ENCODE measurements around the gene NARS2.
A peak's percentile ranks its signal among the peaks of the same experiment; 100 is the strongest.
"Not testable (repeated sequence)": the region's sequence is repeated elsewhere in the genome, so short reads cannot be mapped to it uniquely, and the experiment has no call there.

Gene NARS2

GRCh38 chr11:78574386-78575381 lies at the start of gene NARS2:
TSS of gene NARS2 (minus strand) at chr11:78574864. CDS start at chr11:78574488, 376 bp downstream.
- peak; percentile 93 for DNase-seq

- DNase-seq = no peak
These were observed 48.0 kb upstream of the NARS2 start for GRCh38 chr11:78622666-78623065.

GRCh38 chr11:78620159-78620558 lies 45.5 kb upstream of the NARS2 start:
- DNase-seq = no peak

- no peak for DNase-seq
These were observed 41.1 kb upstream of the NARS2 start for GRCh38 chr11:78615724-78616123.

GRCh38 chr11:78613378-78613813 lies 38.7 kb upstream of the NARS2 start:
- no peak for DNase-seq

GRCh38 chr11:78612721-78613377 lies 38.2 kb upstream of the NARS2 start:
- DNase-seq = no peak

GRCh38 chr11:78609321-78609720 lies 34.7 kb upstream of the NARS2 start:
- not testable (repeated sequence) for DNase-seq

GRCh38 chr11:78607696-78608095 lies 33.0 kb upstream of the NARS2 start:
- DNase-seq = no peak

GRCh38 chr11:78606667-78607066 lies 32.0 kb upstream of the NARS2 start:
- DNase-seq = no peak

GRCh38 chr11:78605296-78605695 lies 30.6 kb upstream of the NARS2 start:
- no peak for DNase-seq

- no peak for DNase-seq
These were observed 29.1 kb upstream of the NARS2 start for GRCh38 chr11:78603792-78604191.

GRCh38 chr11:78602771-78603170 lies 28.1 kb upstream of the NARS2 start:
- DNase-seq = not testable (repeated sequence)

GRCh38 chr11:78601066-78601465 lies 26.4 kb upstream of the NARS2 start:
- DNase-seq = not testable (repeated sequence)

- DNase-seq = not testable (repeated sequence)
These were observed 22.9 kb upstream of the NARS2 start for GRCh38 chr11:78597579-78597978.

- DNase-seq = no peak
These were observed 20.9 kb upstream of the NARS2 start for GRCh38 chr11:78595436-78596130.

- DNase-seq = no peak
These were observed 20.1 kb upstream of the NARS2 start for GRCh38 chr11:78594814-78595213.

- DNase-seq = no peak
These were observed 13.9 kb upstream of the NARS2 start for GRCh38 chr11:78588517-78588916.

- DNase-seq = no peak
These were observed 12.8 kb upstream of the NARS2 start for GRCh38 chr11:78587446-78587845.

GRCh38 chr11:78586452-78587046 lies 11.9 kb upstream of the NARS2 start:
- no peak for DNase-seq

- DNase-seq = no peak
These were observed 9.2 kb upstream of the NARS2 start for GRCh38 chr11:78583889-78584288.

- DNase-seq = no peak
These were observed 2.8 kb upstream of the NARS2 start for GRCh38 chr11:78577495-78577894.

GRCh38 chr11:78576549-78577097 lies 2.0 kb upstream of the NARS2 start:
- DNase-seq = peak; percentile 71

- DNase-seq = no peak
These were observed 814 bp upstream of the NARS2 start for GRCh38 chr11:78575478-78575877.
